Muscle of leg (tissue), 11 donors: ENCODE data around the gene THOP1. TPM values are rescaled to one million over a fixed set of nuclear protein-coding genes. Genes with fewer than 3 reads are reported as not detected.

ENCODE experiments used
- DNase-seq: peaks from one replicate; pipeline ENCODE4 v3.0.0; 2013
- H3K27ac ChIP-seq: one replicate; pipeline ENCODE4 v1.5.1; 2013; ENCODE audit warnings: mild to moderate bottlenecking, low read length, control low read depth
- H3K27me3 ChIP-seq: one replicate; pipeline ENCODE4 v1.6.1; 2013; ENCODE audit warnings: low read length; ENCODE audit not compliant: control insufficient read depth, insufficient read depth
- H3K36me3 ChIP-seq: one replicate; pipeline ENCODE4 v1.6.1; 2013; ENCODE audit warnings: low read length; ENCODE audit not compliant: control insufficient read depth, insufficient read depth
- H3K4me1 ChIP-seq: one replicate; pipeline ENCODE4 v1.6.1; 2013; ENCODE audit warnings: low read length; ENCODE audit not compliant: control insufficient read depth, insufficient read depth
- H3K4me3 ChIP-seq: one replicate; pipeline ENCODE4 v1.5.1; 2013; ENCODE audit warnings: low read length, control low read depth
- H3K9me3 ChIP-seq: replicated peaks from 2 replicates; pipeline ENCODE4 v1.6.1; 2013; ENCODE audit warnings: low read depth, low read length; ENCODE audit not compliant: control insufficient read depth
- whole genome bisulfite sequencing: methylation state at CpG from one replicate; pipeline ENCODE4 v1.1.5; 2013; ENCODE audit warnings: missing lambda C conversion rate; ENCODE audit not compliant: insufficient coverage; 5-methylcytosine and 5-hydroxymethylcytosine counted together
- polyA plus RNA-seq, 8 donors: library from polyadenylated mRNA; unstranded; fragments of 120-200 nt; gene quantifications; one replicate each; pipeline versions ENCODE4 v1.2.1 to v1.2.3, GENCODE V29; 2013; ENCODE audit warnings: inconsistent platforms in 1 of 8, low replicate concordance in 1 of 8; ENCODE audit not compliant: insufficient read length in 8 of 8, insufficient read depth in 1 of 8
- total RNA-seq: library from RNA; stranded (reverse); fragments of 120-200 nt; gene quantifications from one replicate; pipeline ENCODE4 v1.2.4, GENCODE V29; 2013

THOP1 gene
- total and polyA plus RNA-seq, 9 donors = 42.2 to 56.5 (median 53.8) TPM

DNA sequence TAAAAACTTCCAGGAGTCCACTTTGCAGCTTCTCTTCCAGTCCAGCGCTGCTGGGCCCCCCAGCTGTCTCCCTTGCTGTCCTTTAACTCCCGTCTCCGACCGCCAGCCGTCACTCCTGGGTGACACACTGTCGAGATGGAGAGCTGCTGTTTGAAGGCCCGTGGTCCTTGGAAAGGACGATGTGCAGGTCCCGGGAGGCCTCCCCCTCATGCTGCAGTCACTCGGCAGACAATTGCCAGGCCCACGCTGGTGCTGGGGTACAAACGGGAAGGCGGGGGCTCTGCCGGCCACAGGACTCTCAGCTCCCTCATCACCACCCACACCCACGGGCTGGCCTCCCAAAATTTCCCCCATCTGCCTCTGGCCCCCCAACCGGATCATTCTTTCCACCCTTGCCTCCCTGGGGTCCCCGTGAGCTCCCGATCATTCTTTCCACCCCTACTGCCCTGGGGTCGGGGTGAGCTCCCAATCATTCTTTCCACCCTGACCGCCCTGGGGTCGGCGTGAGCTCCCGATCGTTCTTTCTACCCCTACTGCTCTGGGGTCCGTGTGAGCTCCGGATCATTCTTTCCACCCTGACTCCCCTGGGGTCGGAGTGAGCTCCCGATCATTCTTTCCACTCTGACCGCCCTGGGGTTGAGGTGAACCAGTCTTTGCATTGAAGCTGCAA, 18.3 kb downstream of the THOP1 start:
- no peaks in the 10 kb centered on the region for H3K4me1 ChIP-seq
- H3K9me3 ChIP-seq = no peaks in the 10 kb centered on the region
- DNase-seq = no peak
- H3K27me3 ChIP-seq = no peaks in the 10 kb centered on the region
- no peak overlapping the region for H3K27ac ChIP-seq
- WGBS = 85% methylated on average over 28 of the region's 29 CpGs
- no peak overlapping the region for H3K4me3 ChIP-seq
- H3K36me3 ChIP-seq = peaks cover 61% of the 10 kb centered on the region

DNA sequence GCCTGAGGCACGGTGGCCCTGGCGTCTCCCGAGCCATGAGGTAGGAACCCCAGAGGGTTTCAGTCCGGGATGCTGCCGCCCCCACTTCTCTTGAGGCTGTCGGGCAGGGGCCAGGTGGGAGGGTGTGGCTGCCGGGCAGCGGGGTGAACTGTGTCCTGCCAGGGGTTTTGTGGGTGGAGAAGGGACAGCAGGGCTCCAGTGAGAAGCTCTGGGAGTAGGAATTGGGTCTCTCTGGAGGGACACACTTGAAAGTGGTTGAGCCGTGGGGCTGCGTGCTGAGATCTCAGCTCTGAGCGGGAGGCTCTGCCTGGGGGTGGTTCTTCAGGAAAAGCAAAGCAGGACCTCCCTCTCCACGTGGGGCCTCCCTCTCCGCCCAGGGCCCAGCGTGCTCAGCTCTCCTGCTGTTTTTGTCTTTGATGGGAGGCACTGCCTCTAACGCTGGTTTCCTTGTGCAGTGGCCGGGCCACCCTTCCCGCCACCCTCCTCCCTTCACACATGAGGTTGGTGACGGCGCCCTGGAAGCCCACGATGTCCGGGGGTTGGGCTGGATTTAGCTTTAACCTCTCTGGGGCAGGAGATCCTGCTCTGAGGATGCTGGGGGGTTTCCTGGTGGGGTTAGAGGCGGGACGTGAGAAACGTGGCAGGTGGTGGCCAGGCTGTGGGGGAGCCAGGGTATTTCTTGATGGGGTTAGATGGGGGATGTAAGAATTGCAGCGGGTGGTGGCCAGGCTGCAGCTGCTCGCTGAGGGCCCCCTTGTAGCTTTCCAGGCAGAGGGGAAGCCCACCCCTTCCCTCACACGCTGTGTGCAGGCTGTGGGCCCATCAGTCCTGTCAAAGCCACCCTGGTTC, 19.1 kb downstream of the THOP1 start:
- Histone ChIP-seq H3K4me3 (no peak overlapping the region), H3K27ac (no peak overlapping the region), H3K4me1 (no peaks in the 10 kb centered on the region), H3K36me3 (peaks cover 65% of the 10 kb centered on the region), H3K27me3 (no peaks in the 10 kb centered on the region), H3K9me3 (no peaks in the 10 kb centered on the region)
- no peak for DNase-seq
- WGBS = 72% methylated on average over 19 of the region's 27 CpGs

DNA sequence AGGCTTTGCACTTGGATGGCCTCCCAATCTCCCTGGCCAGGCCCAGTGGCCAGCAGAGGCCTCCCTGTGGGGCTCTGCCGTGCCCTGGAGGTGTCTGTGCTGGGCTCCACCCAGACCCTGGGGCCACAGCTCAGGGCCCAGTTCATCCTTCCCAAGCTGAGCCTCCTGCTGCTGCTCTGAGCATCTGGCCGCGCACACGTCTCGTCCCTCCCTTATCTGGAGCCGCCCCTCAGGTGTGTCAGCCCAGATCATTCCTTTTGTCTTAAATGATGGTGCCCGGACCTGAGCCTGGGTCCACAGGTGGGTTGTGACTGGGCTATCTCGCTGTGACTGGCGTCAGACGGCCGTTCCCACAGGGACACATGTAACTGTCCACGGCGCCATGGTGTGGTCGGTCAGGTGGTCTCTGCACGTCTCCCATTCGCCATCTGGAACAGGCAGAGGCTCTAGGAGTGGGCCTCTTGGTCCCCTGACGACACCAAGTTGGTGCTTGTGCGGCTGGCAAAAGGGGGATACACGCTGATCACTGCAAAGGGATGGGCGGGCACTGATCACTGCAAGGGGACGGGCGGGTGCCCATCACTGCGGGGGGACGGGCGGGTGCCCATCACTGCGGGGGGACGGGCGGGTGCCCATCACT, 20.1 kb downstream of the THOP1 start:
- peaks cover 67% of the 10 kb centered on the region for H3K36me3 ChIP-seq
- no peaks in the 10 kb centered on the region for H3K9me3 ChIP-seq
- no peaks in the 10 kb centered on the region for H3K27me3 ChIP-seq
- DNase-seq = no peak
- H3K27ac ChIP-seq = no peak overlapping the region
- WGBS = 93% methylated on average over 17 of the region's 28 CpGs
- H3K4me3 ChIP-seq = no peak overlapping the region
- H3K4me1 ChIP-seq = no peaks in the 10 kb centered on the region

DNA sequence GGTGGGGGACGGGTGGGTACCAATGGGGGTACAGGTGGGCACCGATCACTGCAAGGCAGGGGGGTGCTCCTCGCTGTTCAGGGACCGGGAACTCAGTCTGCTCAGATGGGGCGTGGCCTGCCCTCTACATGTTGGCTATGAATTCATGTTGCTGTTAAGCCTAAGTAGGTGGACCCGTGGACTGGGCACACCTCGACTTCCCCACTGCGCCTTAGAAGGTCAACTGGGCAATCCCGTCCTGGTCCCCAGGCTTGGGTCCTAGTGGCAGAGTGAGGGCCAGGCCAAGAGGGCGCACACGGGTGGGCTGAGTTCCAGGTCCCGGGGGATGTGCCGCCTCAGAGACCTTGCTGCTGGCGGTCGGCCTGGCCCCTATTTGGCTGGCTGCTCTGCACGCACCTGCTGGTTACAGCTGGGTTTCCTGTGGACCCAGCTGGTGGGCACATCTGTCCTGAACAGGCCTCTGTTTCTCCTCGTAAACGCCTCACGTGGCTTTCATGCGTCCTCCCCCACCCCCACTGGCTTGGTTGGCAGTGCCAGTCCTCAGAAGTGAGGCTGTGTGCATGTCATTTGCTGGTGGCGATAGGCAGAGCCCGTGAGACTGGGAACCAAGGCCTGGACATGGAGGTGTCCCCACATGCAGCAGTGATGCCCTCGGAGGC, 20.8 kb downstream of the THOP1 start:
- Histone ChIP-seq H3K4me3 (no peak overlapping the region), H3K27ac (no peak overlapping the region), H3K4me1 (no peaks in the 10 kb centered on the region), H3K9me3 (no peaks in the 10 kb centered on the region), H3K27me3 (no peaks in the 10 kb centered on the region), H3K36me3 (peaks cover 75% of the 10 kb centered on the region)
- WGBS = 90% methylated on average over 21 of the region's 23 CpGs
- no peak for DNase-seq

DNA sequence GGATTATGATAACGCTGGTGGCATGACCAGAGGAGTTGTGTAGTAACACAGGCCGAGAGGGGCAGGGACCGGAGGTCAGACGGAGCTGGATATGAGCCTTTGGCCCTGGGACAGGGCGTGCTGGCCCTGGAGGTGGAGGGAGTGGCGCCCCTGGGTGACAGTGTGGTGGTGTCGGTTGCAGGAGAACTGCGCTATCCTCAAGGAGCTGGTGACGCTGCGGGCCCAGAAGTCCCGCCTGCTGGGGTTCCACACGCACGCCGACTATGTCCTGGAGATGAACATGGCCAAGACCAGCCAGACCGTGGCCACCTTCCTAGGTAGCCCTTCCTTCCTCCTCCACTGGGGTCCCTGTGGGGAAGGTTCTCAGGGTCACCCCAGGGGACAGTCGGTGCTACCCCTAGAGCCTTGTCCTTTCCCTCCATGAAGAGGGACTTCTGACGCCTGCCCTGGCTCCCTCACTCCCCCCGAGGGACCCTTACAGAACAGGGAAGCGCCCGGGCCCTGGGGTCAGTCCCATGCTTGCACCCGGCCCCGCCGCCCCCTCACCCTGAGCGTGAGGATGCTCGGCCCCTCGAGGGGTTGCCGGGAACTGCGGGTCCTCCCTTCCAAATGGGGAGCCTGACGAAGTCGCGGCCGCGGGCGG, 21.6 kb downstream of the THOP1 start:
- H3K36me3 ChIP-seq = peaks cover 78% of the 10 kb centered on the region
- no peak overlapping the region for H3K27ac ChIP-seq
- DNase-seq = no peak
- 93% methylated on average over 28 of the region's 34 CpGs for WGBS
- no peaks in the 10 kb centered on the region for H3K27me3 ChIP-seq
- H3K4me3 ChIP-seq = no peak overlapping the region
- H3K4me1 ChIP-seq = no peaks in the 10 kb centered on the region
- no peaks in the 10 kb centered on the region for H3K9me3 ChIP-seq

DNA sequence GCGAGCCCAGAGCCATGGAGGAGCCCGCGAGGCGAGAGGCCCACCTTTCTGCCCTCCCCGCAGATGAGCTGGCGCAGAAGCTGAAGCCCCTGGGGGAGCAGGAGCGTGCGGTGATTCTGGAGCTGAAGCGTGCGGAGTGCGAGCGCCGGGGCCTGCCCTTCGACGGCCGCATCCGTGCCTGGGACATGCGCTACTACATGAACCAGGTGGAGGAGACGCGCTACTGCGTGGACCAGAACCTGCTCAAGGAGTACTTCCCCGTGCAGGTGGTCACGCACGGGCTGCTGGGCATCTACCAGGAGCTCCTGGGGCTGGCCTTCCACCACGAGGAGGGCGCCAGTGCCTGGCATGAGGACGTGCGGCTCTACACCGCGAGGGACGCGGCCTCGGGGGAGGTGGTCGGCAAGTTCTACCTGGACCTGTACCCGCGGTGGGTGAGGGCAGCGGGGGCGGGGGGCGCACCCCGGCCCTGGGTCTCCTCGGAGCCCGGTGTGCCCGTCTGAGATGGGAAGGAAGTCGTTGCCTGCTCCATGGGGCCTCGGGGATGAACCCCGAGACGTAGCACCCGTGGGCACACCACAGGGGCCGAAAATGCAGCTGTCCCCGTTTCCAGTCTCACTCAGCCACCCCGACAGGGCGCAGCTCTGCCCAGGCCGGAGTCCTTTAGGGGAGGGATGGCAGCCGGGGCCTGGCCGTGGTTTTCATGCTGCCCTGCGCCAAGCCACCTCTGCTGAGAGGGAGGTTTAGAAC, 22.3 kb downstream of the THOP1 start:
- H3K4me3 ChIP-seq = no peak overlapping the region
- 96% methylated on average over 55 of the region's 56 CpGs for WGBS
- no peaks in the 10 kb centered on the region for H3K27me3 ChIP-seq
- peaks cover 82% of the 10 kb centered on the region for H3K36me3 ChIP-seq
- no peak for DNase-seq
- H3K4me1 ChIP-seq = peaks cover 3% of the 10 kb centered on the region
- H3K27ac ChIP-seq = no peak overlapping the region
- no peaks in the 10 kb centered on the region for H3K9me3 ChIP-seq

DNA sequence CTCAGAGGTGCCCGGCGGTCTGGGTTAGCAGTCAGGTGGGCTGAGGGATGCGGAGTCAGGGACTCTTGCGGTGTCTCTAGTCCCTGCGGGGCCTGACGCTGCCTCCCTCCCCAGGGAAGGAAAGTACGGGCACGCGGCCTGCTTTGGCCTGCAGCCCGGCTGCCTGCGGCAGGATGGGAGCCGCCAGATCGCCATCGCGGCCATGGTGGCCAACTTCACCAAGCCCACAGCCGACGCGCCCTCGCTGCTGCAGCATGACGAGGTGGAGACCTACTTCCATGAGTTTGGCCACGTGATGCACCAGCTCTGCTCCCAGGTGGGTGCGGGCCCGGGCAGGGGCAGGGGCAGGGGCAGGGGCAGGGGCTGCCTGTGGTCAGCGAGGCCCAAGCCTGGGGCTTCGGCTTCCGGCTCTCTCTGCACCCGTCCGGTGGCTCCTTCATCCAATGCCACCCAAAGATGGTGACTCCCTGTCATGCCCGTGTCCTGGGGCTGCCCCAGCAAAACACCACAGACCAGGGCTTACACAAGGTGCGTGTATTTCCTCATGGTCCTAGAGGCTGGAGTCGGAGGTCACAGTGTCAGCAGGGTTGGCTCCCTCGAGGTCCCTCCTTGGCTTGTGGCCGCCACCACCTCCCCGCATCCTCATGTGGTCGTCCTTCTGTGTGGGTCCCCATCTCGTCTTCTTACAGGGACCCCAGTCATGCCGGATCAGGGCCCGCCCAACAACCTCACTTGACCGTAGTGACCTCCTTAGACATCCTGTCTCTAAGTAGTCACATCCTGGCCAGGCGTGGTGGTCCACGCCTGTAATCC, 23.0 kb downstream of the THOP1 start:
- 93% methylated on average over 38 of the region's 41 CpGs for WGBS
- H3K36me3 ChIP-seq = peaks cover 83% of the 10 kb centered on the region

DNA sequence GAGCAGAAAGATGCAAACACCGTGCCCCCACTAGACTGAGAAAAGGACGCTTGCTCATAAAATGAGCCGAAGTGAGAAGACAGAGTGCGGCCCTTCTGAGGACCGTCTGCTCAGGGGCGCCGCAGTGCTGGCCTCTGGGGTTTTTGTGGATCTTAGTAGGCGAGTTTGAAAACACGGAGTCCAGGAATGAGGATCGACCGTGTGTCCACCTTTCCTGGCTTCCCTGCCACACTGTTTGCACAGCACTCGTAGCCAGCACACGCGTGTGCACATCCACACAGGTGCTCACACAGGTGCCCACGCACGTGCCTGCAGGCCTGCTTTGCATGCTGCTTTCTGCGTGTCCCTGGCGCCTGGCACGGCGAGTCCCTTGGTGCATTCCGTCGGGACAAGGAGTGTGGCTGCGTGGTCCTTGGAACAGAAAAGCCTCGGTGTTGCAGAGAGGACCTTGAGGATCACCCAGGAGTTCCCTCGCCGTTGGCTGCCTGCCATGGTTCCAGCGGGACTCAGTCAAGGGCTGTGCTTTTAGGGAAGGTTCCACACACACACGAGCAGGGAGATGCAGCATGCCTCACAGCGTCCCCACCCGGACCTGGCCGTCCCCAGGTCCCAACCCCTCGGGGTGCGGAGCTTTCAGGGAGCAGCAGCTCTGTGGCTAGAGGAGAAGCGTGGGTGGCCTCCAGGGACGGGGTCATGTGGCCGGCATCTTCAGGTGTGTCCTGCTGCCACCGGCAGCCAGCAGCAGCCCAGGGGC, 24.3 kb downstream of the THOP1 start:
- H3K4me1 ChIP-seq = peaks cover 3% of the 10 kb centered on the region

More for the DNA sequence above, 23.0 kb downstream of the THOP1 start:
- Histone ChIP-seq H3K4me3 (no peak overlapping the region), H3K27me3 (no peaks in the 10 kb centered on the region), H3K4me1 (peaks cover 3% of the 10 kb centered on the region), H3K9me3 (no peaks in the 10 kb centered on the region), H3K27ac (no peak overlapping the region)
- no peak for DNase-seq

More for the DNA sequence above, 24.3 kb downstream of the THOP1 start:
- no peaks in the 10 kb centered on the region for H3K9me3 ChIP-seq
- DNase-seq = no peak
- H3K27me3 ChIP-seq = no peaks in the 10 kb centered on the region
- WGBS = 79% methylated on average over 37 of the region's 37 CpGs
- no peak overlapping the region for H3K27ac ChIP-seq
- peaks cover 84% of the 10 kb centered on the region for H3K36me3 ChIP-seq
- H3K4me3 ChIP-seq = no peak overlapping the region
